H1 (cell line): ENCODE results near the gene PHACTR1.

ENCODE experiments used
- ATF3 ChIP-seq: IDR thresholded peaks from 2 replicates; pipeline ENCODE4 v1.6.1; 2011; ENCODE audit warnings: low read depth, mild to moderate bottlenecking, low read length; ENCODE audit not compliant: insufficient read depth
- BACH1 ChIP-seq: IDR thresholded peaks from 2 replicates; pipeline ENCODE4 v1.6.1; 2012; ENCODE audit warnings: low read length, improper control_type of control experiment
- BRCA1 ChIP-seq: IDR thresholded peaks from 2 replicates; pipeline ENCODE4 v1.6.1; 2012; ENCODE audit warnings: low read depth, low read length, improper control_type of control experiment
- CREB1 ChIP-seq: IDR thresholded peaks from 2 replicates; pipeline ENCODE4 v1.6.1; 2012; ENCODE audit warnings: inconsistent platforms
- CTCF ChIP-seq, 3 experiments: IDR thresholded peaks; 1 replicate in 2 of 3; 2 replicates in 1 of 3; pipeline versions ENCODE4 v1.5.1 to v1.6.1; 2011; ENCODE audit warnings: low read length in 3 of 3, mild to moderate bottlenecking in 3 of 3, inconsistent platforms in 2 of 3, low read depth in 1 of 3, moderate library complexity in 1 of 3; ENCODE audit not compliant: insufficient read depth in 1 of 3; ENCODE audit errors: control extremely low read depth in 1 of 3
- FOSL1 ChIP-seq: IDR thresholded peaks from 2 replicates; pipeline ENCODE4 v1.6.1; 2011; ENCODE audit warnings: mild to moderate bottlenecking, low read depth, low read length, moderate library complexity; ENCODE audit not compliant: insufficient read depth
- JUN ChIP-seq: IDR thresholded peaks from 2 replicates; pipeline ENCODE4 v1.6.1; 2011; ENCODE audit warnings: low read depth, mild to moderate bottlenecking, improper control_type of control experiment, low read length
- KDM1A ChIP-seq: fragments of 200-600, 300-600 bp; sonication (generic); IDR thresholded peaks from 2 replicates; pipeline ENCODE4 v1.7.1; 2016; ENCODE audit warnings: mild to moderate bottlenecking, low read length, borderline replicate concordance
- KDM5A ChIP-seq: fragments of 200-600 bp; IDR thresholded peaks from 2 replicates; pipeline ENCODE4 v1.7.1; 2012; ENCODE audit warnings: mild to moderate bottlenecking, low read length, inconsistent platforms, mixed read lengths
- POLR2A ChIP-seq, 2 experiments: IDR thresholded peaks; 1 replicate in 1 of 2; 2 replicates in 1 of 2; pipeline ENCODE4 v1.6.1; 2011; ENCODE audit warnings: low read depth in 2 of 2, low read length in 2 of 2, mild to moderate bottlenecking in 2 of 2; ENCODE audit errors: control extremely low read depth in 1 of 2
- POLR2AphosphoS5 ChIP-seq: IDR thresholded peaks from 2 replicates; pipeline ENCODE4 v1.6.1; 2011; ENCODE audit warnings: low read depth, low read length
- RAD21 ChIP-seq, 2 experiments: IDR thresholded peaks in 1 of 2; conservative IDR thresholded peaks in 1 of 2; 2 replicates each; pipeline ENCODE4 v1.6.1; 2011; ENCODE audit warnings: low read depth in 2 of 2, low read length in 2 of 2, improper control_type of control experiment in 1 of 2, inconsistent platforms in 1 of 2, mild to moderate bottlenecking in 1 of 2, moderate library complexity in 1 of 2

DNA sequence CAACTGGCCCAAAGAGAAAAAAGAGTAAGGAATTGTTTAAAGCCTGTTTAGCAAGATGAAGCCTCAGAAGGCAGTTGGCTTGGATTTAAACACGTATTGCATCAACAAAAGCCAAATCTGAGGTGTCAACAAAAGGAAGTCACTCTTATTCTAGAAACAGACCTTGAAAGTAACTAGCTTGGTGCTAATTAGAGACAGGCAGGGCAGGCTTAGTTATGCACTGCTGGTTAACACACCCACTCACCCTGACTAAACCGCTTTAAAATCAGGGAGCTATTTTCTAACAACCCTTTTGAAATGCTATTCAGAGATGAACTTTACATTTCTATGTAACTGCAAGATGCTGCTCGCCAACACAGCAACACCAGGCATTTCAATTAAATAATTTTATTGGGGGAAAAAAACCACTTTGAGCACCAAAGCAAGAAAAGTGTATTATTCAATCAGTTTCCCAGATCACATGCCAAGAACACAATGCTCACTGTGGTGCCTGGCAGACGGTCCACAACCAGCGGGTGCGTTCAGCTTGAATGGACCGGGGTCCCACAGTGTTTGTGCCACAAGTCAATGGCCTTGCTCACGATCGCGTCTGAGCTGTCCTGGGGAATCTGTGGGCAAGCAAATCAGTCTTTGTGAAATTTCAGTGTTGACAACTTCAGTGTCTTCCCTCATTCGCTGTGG lies 588.2 kb downstream of the PHACTR1 start:
- TF ChIP-seq POLR2A (IDR thresholded peaks at IDR 0.05; ENCODE audit: control extremely low read depth in 1 of 2, low read depth in 2 of 2, low read length in 2 of 2) (no peak), CTCF (IDR thresholded peaks at IDR 0.05; ENCODE audit: control extremely low read depth in 1 of 3, insufficient read depth in 1 of 3, low read depth in 1 of 3, low read length in 3 of 3) (no peak), POLR2AphosphoS5 (no peak), KDM5A (no peak), BACH1 (no peak), ATF3 (no peak), CREB1 (no peak), BRCA1 (no peak), FOSL1 (no peak), RAD21 (IDR thresholded peaks at IDR 0.05 in 1 of 2, conservative IDR thresholded peaks at IDR 0.05 in 1 of 2; ENCODE audit: low read depth in 2 of 2, low read length in 2 of 2) (no peak), JUN (no peak), KDM1A (no peak)
